GM12872 (cell line): ENCODE measurements around the gene AMY2B.
"Not testable (repeated sequence)": the region's sequence is repeated elsewhere in the genome, so short reads cannot be mapped to it uniquely, and the experiment has no call there.

Experiments used
- CTCF ChIP-seq: IDR thresholded peaks from 3 replicates; pipeline ENCODE4 v1.5.1; 2011; ENCODE audit warnings: low read depth, mild to moderate bottlenecking, low read length, moderate library complexity; ENCODE audit not compliant: insufficient read depth

AMY2B gene

GRCh38 chr1:103582464-103582863, 11.1 kb downstream of the AMY2B start:
- no peak for TF ChIP-seq CTCF

GRCh38 chr1:103583887-103584286, 12.5 kb downstream of the AMY2B start:
- TF ChIP-seq CTCF = no peak

- no peak for TF ChIP-seq CTCF
These were observed 13.1 kb downstream of the AMY2B start for GRCh38 chr1:103584537-103584936.

GRCh38 chr1:103616362-103616761, 45.0 kb downstream of the AMY2B start:
- no peak for TF ChIP-seq CTCF

- not testable (repeated sequence) for TF ChIP-seq CTCF
These were observed 45.6 kb downstream of the AMY2B start, which contains the start of gene AMY2A for GRCh38 chr1:103616994-103617477. Gene AMY2A (plus strand): TSS chr1:103617427. CDS start chr1:103617441, 14 bp downstream.
